Measurements from ENCODE around the gene C1orf87. TPM values are rescaled to one million over a fixed set of nuclear protein-coding genes. Genes with fewer than 3 reads are reported as not detected.

Gene C1orf87
- total RNA-seq, 1 experiment from 2014 or later = not detected

DNA sequence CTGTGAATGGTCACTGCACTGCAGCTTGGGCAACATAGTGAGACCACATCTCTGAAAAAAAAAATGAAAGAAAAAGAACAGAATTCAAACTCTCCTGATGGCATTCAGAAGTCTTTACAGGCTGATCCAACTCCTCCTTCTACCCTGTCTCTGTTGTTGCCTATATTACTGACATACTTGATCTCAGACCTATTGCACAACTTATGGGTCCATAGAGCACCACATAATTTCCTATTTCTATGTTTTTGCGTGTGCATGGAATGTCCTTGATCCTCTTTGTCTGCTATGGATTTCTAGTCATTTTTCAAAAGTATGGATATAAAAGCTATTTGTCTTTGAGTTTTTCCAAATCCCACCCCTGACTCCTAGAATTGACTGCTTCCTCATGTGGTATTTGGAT, 124.6 kb downstream of the C1orf87 start:
- DNase-seq (ENCODE audit: low read depth) = no peak

DNA sequence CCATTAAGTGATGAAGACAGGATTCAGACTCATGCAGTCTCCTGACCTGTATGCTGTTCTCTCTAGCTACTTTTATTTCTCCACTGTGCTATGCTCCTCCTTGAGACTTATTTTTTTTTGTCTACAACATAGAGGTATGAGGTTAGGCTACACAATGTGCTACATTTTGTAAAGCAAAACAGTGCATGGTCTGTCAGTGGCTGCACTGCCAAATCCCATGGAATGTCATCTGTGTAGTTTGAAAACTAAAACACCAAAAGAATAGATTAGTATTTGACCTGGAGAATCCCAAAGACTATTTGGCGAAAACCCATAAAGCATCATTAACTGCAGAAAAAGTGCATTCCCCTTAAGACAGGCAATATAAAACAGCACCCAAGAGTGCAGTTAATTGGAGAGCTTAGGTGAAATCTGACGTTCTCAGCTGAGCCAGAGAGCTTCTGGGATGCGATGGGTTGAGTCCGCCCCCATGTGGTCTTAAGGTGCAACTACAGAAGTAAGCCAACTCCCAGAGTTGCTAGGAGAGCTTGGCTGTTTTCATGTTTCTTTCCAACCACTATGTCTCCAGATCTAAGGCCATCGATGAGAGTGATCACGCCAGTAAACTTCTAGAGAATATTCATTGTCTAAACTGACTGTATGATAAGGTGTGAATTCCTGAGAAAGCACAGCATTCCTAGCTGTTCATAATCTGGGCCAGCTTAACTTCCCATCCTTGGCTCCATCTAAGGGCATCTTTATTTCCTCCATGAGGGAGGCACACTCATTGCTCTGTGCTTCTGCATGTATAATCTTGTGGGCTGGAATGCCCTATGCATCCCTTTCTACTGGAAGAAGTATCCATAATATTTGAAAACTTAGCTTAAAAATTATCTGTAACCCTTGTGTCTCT, 126.3 kb downstream of the C1orf87 start:
- DNase-seq (ENCODE audit: low read depth) = peak; percentile 51

- no peak for DNase-seq (ENCODE audit: low read depth)
Observed at GRCh38 chr1:59945790-59946189, 127.8 kb downstream of the C1orf87 start.

Other genes with a start within 250 kb of the C1orf87 start
- 0.11 and 0.45 TPM in 2 replicates for gene CYP2J2, start 147.0 kb downstream of the C1orf87 start, total RNA-seq (2014; rRNA removed)

Measured in LHCN-M2 (cell line).